ENCODE results near the gene MAP3K7CL.

DNA sequence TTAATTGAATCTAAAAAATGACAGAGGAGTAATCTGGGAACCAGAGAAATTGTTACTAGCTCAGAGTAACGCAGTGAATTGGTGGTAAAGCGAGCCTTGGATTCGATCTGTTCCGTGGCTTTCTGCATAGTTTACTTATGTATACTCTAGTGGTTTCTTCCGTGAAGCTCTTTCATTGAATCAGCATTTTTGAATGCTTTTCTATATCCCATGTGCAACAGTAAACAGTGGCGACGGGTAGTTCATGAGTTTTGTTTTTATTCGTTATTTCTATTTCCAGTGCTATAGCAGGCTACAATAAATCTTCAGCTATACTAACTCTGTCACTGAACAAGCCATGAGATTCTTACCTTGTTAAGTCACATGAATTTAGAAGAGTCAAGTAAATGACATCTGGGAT, 14.5 kb upstream of the MAP3K7CL start:
- no peak for TF ChIP-seq CTCF (IDR thresholded peaks at IDR 0.05)
- TF ChIP-seq, protein P1, sequence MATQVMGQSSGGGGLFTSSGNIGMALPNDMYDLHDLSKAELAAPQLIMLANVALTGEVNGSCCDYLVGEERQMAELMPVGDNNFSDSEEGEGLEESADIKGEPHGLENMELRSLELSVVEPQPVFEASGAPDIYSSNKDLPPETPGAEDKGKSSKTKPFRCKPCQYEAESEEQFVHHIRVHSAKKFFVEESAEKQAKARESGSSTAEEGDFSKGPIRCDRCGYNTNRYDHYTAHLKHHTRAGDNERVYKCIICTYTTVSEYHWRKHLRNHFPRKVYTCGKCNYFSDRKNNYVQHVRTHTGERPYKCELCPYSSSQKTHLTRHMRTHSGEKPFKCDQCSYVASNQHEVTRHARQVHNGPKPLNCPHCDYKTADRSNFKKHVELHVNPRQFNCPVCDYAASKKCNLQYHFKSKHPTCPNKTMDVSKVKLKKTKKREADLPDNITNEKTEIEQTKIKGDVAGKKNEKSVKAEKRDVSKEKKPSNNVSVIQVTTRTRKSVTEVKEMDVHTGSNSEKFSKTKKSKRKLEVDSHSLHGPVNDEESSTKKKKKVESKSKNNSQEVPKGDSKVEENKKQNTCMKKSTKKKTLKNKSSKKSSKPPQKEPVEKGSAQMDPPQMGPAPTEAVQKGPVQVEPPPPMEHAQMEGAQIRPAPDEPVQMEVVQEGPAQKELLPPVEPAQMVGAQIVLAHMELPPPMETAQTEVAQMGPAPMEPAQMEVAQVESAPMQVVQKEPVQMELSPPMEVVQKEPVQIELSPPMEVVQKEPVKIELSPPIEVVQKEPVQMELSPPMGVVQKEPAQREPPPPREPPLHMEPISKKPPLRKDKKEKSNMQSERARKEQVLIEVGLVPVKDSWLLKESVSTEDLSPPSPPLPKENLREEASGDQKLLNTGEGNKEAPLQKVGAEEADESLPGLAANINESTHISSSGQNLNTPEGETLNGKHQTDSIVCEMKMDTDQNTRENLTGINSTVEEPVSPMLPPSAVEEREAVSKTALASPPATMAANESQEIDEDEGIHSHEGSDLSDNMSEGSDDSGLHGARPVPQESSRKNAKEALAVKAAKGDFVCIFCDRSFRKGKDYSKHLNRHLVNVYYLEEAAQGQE (IDR thresholded peaks at IDR 0.05; ENCODE audit: insufficient read depth in 1 of 2, low read depth in 2 of 2, low read length in 1 of 2): no peak
- TF ChIP-seq POLR2AphosphoS5 (IDR thresholded peaks at IDR 0.05; ENCODE audit: low read depth, low read length): no peak

Data from Panc1 (cell line).